SKM-1 (cell line): Measurements from ENCODE around the gene KCNA2.

ENCODE experiments used
- DNase-seq: peaks from one replicate; lab custom pipeline; 2025; ENCODE audit not compliant: unreplicated experiment; lab: John Stamatoyannopoulos, UW

KCNA2 gene

DNA sequence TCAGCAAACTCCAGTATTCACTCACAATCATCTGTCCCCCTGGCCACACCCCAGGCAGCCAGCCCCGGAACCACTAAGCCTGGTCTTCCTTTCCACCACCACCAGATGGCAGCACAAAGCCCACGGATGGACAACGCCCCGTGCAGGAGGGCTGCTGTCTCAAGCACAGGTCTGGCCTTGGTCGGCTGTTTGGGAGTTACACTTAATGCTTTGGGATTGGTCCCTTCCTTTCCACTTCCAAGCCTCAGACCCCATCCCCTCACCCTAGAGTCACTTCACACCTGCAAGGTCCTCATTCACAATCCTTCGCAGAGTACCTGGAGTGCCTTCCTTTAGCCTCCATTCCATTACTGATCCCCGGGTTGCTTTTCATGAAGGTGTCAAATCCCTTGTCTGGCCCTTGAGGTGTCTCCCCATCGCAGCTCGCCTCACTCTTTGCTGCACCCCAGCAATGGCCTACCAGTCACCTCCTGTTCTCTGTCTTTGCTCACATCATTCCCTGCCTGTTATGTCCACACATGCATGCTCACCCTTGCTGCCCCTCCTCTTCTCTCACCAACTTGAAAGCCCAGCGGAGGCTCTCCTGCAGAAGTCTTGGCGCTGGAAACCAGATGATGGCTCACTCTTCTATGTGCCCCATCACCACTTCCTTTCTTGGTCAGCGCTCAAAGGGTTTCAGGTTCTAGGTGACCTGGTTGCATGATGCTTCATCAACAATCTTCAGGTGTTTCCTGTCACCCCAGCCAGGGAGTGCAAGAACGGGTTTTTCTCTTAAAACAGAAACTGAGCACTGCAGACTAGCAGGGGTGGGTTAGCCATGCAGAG, 24.9 kb upstream of the KCNA2 start:
- DNase-seq = peak; percentile 17

DNA sequence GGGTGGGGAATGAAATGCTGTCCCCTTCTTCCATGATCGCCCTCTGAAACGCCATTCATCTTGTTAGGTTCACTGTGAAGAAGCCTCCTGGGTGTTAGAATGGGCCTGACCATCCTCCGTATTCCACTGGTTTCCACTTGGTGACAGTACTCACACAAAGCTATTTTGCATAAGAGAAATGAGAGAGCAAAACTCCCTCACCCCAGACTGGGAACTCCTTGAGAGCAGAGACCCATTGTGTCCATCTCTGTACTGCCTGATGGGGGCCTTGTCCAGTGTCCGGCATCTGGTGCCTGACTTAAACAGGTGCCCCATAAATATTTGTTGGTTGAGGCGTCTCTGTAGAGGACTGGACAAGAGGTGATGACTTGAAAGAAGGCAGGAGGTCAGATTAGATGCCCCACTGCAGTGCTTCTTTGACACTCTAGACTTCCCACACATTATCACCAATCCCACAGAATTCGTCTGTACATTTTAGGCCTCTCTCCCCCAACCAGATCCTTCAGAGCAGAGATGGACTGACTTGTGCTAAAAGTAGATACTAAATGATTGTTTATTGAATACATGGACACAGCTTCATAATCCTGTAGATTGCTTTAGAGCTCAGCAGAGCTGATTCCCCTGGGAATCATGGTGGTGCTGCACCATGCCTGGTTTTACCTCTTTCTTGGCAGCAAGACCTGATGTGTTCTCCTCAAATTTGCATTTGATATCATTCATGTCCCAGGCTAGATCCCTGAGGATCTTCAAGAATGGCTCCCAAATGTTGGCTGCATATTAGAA, 22.4 kb upstream of the KCNA2 start:
- DNase-seq = no peak

DNA sequence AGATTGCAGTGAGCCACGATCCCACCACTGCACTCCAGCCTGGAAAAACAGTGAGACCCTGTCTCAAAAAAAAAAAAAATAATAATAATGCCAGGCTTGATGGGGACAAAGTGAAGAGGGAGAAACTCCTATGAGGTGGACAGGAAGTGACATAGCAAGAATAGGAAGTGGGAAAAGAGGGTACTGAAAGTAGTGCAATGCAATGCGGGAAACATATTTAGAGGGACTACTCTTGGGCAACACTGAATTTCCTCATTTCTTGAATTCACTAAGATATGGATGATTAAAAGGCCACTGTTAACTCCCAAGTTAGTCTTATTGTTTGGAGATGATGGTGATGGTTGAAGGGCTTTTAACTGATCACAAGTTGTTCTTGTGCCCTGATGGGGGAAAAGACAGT, 21.6 kb upstream of the KCNA2 start:
- peak; percentile 84 for DNase-seq

DNA sequence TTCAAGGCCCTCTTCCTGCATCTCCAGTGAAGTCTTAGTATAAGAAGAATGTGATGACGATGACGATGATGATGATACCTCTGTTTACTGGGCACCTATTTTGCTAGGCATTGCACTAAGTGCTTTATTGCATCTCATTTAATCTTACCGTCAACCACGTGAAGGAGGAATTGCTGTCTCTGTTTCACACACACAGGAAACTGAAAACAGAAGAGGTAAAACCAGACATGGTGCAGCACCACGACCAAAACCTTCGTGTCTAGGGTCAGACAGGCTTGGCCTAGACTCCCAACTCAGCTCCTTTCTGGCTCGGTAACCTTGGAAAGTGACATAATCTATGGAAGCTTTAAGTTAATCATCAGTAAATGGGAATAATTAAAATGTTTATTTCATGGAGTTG, 20.7 kb upstream of the KCNA2 start:
- DNase-seq = no peak

DNA sequence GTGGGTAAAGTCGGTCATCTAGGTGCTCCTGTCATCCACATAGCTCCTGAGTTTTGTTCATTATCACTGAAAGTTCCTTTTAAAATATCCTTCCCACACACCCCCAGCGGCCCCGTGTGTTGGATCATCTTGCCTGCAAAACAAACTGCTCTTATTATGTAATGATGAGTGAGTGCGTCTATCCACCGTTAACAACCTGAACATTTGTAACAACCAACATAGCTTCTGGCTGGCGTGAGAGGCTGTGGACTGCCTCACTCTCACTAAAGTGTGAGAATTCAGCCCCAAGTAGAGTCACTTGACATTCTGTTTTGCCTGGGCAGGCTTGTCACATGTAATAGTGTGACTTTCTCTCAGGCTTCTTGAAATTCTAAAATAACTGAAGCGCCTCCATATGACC, 14.5 kb upstream of the KCNA2 start:
- DNase-seq = no peak

- DNase-seq = no peak
Measured at GRCh38 chr1:110620250-110620615, 14.1 kb upstream of the KCNA2 start.

- peak; percentile 83 for DNase-seq
Measured at GRCh38 chr1:110619412-110620249, 13.5 kb upstream of the KCNA2 start.

DNA sequence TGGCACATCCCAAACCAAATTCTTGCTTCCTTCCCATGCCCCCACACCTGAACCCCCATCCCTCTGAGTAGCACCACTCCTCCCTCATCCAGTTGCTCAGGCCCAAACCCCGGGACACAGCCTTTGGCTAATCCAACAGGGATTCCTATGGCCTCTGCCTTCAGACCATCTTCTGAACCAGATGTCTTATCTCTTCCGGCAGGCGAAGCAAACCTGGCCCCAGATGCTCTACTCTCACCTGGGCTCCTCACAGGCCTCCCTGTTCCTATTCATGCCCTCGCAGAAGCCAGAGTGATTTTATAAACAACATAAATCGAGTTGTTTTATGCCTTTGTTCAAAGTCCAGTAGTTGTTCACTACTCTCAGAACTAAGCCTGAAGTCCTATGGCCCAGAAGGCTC, 12.5 kb upstream of the KCNA2 start:
- DNase-seq = no peak

DNA sequence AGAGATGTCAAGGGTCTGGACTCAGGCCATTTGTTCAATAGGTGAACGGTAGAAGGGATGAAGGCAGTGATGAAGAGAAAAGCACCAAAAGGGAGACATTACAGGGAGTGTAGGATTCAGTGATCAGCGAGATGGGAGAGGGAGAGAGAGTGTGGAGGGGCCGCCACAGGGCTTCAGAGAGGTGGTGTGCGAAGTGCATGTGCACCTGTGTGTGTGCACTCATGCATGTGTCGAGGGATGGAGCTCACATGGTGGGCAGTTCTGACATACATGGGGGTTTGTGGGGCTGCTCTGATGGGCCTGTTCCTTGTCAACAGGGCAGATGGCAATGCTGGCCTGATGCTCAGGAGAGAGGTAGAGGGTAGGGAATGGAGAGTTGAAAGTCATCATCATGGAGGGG, 11.4 kb upstream of the KCNA2 start:
- no peak for DNase-seq

DNA sequence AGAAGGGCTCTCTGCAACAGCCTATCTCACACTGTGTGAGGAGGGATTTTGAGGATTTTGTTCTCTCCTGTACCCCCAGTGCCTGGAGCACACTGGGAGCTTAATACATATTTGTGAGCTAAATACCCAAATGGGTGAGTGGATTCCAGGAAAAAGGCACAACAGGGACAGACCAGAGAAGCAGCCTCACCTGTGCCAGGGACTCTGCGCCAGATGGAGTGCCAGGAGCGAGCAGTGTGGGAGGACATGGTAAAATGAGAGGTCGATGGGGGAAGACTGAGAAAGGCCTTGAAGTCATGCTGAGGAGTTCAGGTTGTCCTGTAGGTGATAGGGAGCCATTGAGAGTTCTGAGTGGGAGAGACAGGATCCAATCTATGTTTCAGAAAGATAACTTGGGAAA, 11.0 kb upstream of the KCNA2 start:
- no peak for DNase-seq

GRCh38 chr1:110616587-110616986, 10.4 kb upstream of the KCNA2 start:
- DNase-seq = no peak

DNA sequence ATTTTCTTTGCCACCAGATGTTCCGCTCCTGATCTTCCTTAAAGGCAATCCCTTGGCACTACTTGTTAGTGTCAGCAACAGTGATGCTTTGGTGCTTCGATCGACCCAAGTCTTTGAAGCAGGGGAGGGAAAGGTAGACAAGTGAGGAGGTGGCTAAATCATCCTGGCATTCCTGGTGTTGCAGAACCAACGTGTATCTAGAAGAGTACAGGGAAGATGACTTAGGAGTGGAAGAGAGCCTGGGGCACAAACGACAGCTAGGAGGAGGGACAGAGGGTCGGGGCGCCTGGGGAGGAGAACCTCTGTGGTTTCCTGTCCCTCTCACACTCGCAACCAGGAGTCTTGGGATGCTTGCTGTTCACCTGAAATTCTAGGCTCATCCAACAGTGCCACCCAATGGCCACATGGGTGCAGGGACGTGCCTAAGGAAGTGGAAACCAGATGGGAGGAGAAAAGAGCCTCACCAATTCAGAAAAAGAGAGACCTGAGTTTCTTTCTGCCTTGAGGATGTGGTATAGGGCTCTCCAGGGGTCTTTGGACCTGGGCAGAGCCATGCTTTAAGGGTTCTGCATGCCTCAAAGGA, 9.5 kb upstream of the KCNA2 start:
- peak; percentile 53 for DNase-seq

DNA sequence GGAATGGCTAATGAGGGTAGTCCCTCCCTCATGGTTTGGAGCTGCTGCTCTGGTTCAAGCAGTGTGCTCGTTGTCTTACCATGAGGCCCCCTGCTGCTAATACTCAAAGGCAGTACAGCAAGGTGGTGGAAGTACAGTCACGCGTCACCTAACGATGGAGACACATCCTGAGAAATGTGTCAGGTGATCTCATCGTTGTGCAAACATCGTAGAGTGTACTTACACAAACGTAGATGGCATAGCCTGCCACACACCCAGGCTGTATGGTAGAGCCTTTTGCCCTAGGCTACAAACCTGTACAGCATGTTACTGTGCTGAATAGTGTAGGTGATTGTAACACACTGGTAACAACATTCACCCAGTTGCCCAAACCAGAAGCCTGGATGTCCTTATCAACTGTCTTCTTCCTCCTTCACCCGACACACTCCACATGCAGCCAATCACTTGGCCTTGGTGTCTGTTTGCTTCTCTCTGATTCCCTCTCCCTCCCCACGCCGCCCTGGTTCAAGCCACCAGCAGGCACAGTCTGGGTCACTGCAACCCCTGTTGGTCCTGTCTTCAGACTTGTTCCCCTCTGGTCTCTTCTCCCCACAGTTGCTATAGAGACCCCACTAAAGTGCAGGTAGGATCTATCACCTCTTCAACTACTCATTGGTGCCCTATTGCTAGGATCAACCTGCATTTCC, 6.0 kb upstream of the KCNA2 start:
- DNase-seq = no peak

GRCh38 chr1:110610696-110611286, 4.6 kb upstream of the KCNA2 start:
- no peak for DNase-seq

- no peak for DNase-seq
Measured at GRCh38 chr1:110610084-110610483, 3.9 kb upstream of the KCNA2 start.

GRCh38 chr1:110608247-110608646, 2.1 kb upstream of the KCNA2 start:
- no peak for DNase-seq

DNA sequence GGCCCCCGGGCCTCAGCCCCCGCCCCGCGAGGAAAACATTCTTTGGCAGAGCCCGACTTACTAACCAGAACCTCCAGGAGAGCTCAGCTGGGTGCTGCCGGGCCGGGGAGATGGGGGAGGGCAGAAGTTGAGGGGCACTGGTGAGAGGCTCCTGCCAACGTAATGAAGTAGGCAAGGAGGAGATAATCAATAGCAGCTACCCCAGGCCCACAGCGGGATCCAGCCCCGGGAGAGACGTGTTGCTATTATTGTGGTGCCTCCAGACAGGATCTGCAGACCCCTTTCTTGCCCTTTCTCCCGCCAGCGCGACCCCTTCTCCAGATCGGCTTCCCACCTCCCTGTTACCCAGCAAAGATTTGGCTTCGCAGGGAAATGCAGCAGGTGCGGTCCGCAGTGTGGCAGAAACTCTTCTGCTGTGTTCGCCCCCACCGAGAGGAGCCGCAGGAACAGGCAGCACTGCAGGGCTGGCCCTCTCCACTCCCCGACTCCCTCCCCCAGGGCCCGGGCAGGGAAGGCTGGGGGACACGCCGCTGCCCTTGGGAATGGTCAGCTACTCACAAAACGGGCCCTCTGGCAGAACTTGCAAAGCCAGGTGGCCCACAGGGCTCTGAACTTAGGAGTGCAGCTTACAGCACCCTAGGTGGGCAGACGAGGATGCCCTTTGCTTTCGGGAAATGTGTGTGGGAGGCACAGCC, 1.5 kb upstream of the KCNA2 start:
- DNase-seq = no peak

DNA sequence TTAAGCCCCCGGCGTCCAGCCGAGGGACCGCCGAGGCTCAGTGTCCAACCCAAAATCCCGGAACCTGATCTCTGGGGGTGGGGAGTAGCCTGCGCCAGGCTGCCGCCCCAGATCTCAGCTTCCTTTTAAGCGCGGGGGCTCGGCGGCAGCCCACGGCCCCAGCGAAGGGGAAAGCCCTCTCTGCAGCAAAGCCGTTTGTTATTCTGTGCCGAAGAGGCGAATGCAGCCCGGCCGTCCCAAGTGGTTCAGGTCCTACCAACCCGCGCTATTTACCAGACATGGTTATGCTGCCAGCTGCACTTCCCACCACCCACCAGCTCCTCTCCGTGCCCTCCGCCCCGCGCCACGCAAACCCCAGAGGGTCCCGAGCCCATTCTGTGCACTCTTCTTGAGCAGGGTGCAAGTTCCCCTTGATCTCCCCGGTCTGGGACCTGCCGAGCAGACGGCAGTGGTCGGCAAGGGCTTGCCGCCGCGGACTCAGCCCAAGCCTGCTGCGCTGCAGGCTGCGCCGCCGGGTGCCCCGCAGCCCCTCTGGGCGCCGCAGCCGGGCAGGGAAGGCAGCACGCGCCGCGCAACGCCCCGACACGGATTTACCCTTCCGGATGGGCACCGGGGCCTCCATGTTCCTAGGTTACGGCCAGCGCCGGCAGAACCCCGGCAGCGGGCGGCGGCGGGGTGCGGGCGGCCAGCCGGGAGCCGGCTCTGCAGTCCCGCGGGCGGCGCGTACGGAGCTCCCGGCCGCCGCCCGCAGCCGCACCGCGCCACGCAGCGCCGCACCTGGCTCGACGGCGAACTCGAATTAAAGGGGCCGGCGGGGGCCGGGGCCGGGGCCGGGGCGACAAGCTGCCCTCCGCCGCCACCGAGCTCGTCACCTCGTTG, 738 bp upstream of the KCNA2 start:
- no peak for DNase-seq

GRCh38 chr1:110605446-110605845, 712 bp downstream of the KCNA2 start:
- DNase-seq = no peak
